ENCODE data around the gene PER2.

Gene PER2

GRCh38 chr2:238228700-238229099 is 59.7 kb downstream of the PER2 start:
- DNase-seq = no peak

- DNase-seq = no peak
Observed at GRCh38 chr2:238227587-238228032, 60.8 kb downstream of the PER2 start.

DNA sequence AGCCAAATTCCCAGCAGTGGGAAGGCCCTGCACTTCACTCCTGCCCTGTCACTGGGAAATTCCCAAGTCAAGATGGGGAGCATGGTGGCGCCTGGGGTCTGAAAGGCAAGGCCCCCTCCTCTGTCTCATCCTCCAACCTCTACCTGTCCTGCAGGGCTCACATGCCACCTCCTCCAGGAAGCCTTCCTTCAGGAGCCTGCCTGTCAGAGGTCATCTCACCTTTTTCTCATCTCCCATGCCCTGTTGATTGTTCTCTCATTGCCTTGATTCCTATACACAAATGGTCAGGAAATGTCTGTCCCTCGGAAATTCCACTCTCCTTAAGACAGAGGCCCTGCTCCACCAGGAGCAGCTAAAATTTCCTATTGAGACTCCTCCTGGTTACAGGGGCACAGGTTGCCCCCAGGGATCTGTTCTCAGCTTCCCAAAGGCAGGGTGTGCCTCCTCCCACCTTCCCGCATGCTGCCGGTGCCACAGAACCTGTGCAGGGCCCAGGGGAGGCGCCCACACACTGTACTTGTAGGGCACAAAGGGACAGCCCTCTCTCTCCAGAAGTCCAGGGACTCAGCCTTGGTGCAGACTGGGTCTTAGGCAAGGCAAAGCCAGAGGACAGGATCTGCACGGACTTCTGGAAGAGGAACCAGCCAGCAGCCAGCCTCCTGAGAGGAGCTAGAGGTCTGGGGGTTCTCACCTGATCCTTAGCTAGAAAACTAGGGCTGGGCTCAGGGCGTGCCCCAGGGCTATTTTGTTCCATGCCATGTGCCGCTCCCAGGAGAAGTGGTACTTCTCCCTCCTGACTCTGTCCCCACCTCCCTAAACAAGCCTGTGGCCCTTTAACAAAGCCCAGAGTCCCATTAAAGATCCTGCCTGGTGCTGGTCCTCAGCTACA is 61.5 kb downstream of the PER2 start:
- DNase-seq = no peak

- DNase-seq = peak; percentile 44
Observed at GRCh38 chr2:238225911-238226697, 62.3 kb downstream of the PER2 start.

DNA sequence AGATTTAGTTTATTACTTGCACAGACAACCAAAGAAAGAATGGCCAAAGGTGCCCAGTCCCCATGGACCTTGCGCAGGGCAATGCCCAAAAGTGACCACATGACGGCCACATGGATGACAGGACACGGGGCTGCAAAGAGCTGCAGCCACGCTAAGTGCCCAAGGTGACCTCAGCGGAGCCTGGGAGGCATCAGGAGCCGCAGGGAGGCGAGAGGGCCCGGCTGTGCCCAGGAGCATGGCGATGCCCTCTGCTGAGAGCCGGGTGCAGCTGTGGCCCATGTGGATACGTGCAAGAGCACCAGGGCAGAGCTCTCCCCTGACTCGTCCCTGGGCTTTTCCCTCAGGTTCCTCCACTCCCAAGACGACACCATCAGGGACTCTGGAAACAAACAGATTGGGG is 63.3 kb downstream of the PER2 start:
- no peak for DNase-seq

GRCh38 chr2:238224356-238225035 is 63.9 kb downstream of the PER2 start:
- DNase-seq = no peak

DNA sequence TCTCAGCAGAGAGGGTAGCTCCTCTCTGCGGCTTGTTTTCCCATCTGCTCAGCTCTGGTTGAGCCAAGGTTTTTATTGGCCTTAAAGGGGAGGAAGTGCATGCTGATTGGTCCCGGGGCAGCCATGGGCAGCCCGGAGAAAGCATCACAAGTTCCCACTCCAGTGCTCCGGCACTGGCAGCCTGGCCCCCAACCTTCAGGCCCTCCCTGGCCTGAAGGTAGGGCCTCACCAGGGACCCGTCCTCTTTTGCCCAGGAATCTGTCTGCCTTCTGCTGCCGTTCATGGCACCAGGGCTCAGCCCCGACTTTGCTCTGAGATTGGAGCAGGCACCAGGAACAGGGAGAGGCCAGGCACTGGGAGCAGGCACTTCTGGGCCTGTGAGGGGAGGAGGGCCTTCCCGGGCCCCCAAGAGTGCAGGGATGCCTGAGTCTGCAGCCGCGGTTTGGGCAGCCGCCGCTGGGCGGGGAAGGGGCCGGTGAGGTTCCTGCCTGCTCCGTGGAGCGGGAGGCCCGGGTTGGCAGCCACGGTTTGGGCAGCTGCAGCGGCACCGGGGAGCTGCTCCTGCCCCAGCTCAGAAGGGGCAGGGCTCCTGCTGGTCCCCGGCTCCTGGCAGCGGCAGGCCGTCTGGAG is 67.4 kb downstream of the PER2 start:
- peak; percentile 12 for DNase-seq

DNA sequence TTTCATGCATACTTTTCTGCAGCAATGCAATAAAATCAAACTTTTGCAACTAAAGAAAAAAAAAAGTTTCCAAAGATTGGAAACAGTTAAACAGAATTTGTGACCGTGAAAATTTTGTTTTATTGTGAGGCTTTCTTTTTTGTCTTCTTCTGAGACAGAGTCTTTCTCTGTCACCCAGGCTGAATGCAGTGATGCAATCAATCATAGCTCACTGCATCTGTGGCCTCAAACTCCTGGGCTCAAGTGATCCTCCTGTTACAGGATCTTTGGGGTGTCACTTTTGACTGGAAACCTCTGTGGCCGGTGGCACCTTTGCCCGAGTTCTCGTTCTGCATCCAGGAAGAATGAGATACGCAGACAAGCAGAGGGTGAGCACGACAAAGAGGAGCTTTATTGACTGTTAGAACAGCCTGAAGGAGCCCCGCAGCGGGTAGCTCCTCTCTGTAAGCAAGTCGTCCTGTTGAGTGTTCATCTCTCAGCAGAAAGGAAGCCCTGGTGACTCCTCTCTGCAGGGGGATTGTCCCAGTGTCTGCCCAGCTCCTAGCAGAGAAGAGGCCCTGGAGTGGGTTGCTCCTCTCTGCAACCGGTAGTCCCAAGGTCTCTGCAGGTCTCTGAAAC is 68.0 kb downstream of the PER2 start:
- no peak for DNase-seq

DNA sequence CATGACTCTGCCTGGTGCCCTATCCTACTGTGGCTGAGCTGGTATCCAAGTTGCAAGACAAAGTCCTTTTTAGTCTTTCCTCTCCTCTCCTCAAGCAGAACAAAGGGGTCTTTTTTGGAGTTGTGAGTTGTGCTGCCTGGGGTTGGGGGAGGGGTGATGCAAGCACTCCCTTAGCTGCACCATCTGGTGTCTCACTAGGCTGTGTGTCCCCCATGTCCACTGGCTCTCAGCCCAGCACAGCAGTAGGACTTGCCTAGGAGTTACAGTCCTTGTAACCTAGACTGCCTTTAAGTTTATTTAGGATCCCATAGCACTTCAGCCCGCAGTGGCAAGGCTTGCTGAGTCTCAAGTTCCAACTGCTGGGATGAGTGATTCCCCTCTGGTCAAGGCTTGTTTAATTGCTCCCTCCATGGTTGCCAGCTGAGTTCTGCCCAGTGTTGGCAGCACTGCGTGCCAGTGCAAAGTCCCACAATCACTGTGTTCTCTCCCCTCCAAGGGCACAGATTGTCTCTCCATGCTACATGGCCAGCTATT is 71.7 kb downstream of the PER2 start:
- no peak for DNase-seq

DNA sequence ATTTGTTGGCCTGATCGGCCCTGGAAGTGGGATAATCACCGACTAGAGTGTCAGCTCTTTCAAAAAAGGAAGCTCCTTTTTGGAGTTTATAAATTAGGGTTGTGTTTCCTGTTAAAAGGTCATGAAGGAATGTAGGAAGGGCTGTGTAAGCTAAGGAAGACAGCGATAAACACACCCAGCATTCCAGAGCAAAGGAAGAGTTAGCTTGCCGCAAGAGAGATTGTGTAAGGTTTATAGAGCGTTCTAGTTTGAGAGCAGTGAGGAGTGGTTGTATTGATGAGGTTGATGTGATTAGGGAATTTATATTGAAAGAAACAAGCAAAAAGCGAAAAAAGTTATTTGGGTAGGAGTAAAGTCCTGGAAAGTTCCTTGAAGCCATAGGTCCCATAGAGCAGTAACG is 81.4 kb downstream of the PER2 start:
- DNase-seq = no peak

- DNase-seq = no peak
Observed at GRCh38 chr2:238203973-238204683, 84.3 kb downstream of the PER2 start.

DNA sequence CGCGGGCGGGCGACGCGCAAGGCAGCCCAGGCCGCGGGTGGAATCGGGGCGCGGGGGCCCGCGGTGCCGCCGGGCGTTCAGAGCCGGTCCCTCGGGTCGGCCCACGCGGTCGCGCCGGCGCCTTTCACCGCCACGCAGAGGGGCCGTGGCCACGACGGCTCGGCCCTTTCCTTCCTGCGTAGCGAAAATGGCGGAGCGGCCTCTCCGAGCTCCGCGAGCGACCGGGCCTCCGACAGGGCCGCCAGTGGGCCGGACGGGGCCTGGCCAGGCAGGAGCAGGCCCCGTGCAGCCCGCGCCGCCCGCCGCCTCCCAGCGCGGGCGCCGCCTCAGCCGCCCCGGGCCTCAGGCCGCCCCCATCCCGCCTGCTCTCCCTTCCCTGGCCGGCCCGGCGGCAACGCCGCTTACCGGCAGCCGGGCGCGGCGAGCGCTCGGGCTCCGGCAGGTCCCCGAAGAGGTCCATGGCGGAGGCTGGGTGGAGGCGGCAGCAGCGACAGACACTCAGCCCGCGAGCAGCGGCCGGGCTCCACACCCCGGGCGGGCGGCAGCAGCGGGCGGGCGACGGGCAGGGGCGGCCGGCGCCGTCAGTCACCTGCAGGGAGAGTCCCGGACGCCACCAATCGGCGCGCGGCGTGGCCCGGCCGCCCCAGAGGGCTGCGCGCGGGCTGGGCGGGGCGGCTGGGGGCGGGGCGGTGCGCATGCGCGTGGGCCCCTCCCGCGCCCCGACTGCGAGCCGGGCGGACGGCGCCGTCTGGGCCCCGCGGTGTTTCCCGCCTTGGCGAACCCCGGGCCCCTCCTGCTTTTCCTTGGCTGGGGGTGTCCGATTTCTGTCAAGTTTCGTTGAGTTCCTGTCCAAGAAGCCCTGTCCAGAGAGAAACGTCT is 85.1 kb downstream of the PER2 start, which contains the start of gene ILKAP:
Gene ILKAP (minus strand): TSS at position 602 of the 879 bp plus-strand sequence. CDS start 142 bp downstream, at position 460.
- DNase-seq = peak; percentile 86

GRCh38 chr2:238202326-238203093 is 85.9 kb downstream of the PER2 start:
- DNase-seq = peak; percentile 18

Measured in fibroblast of skin of back (primary cell).